Cardiac muscle cell (in vitro differentiated cells and primary cell): ENCODE measurements around the gene MAEA. TPM values are rescaled to one million over a fixed set of nuclear protein-coding genes. Genes with fewer than 3 reads are reported as not detected.

Experiments used
- DNase-seq, 2 donors: peaks; one replicate each; pipeline versions ENCODE4 v3.0.0 to v3.0.0-alpha.2; 2010 to 2017; ENCODE audit warnings: low read depth in 1 of 2, low spot score in 1 of 2
- H3K27ac ChIP-seq: fragments of 200-600 bp; sonication (generic); 2 replicates; pipeline ENCODE4 v1.5.1; 2016
- H3K27me3 ChIP-seq: fragments of 200-600 bp; sonication (generic); 2 replicates; pipeline ENCODE4 v1.6.0; 2016; ENCODE audit warnings: control low read depth
- H3K36me3 ChIP-seq: fragments of 200-600 bp; sonication (generic); 2 replicates; pipeline ENCODE4 v1.5.1; 2016; ENCODE audit warnings: control low read depth
- H3K4me1 ChIP-seq: fragments of 200-600 bp; sonication (generic); 2 replicates; pipeline ENCODE4 v1.8.1; 2017; ENCODE audit warnings: low read depth, mild to moderate bottlenecking, mixed run types
- H3K4me3 ChIP-seq: fragments of 200-600 bp; sonication (generic); 2 replicates; pipeline ENCODE4 v1.5.1; 2016; ENCODE audit warnings: mild to moderate bottlenecking
- H3K9me3 ChIP-seq: fragments of 200-600 bp; sonication (generic); 2 replicates; pipeline ENCODE4 v1.5.1; 2017; ENCODE audit warnings: low read depth, mild to moderate bottlenecking, control low read depth
- polyA plus RNA-seq: library from polyadenylated mRNA; unstranded; fragments of >200 nt; fragmentation: Nextera tagmentation; extraction: Ambion mirVana; gene quantifications from 2 replicates; pipeline ENCODE4 v1.2.1, GENCODE V29; 2016
- total RNA-seq: library from RNA; depleted of rRNA; stranded (reverse); fragments of >200 nt; gene quantifications from 2 replicates; pipeline ENCODE4 v1.2.3, GENCODE V29; 2016
- TF ChIP-seq, protein P1 (sequence below): IDR thresholded peaks from 2 replicates; pipeline ENCODE4 v1.5.1; 2012; ENCODE audit warnings: low read depth, mild to moderate bottlenecking, low read length

Gene MAEA
- total and polyA plus RNA-seq, 2 experiments from 2014 or later: 76.8 to 85.0 TPM

DNA sequence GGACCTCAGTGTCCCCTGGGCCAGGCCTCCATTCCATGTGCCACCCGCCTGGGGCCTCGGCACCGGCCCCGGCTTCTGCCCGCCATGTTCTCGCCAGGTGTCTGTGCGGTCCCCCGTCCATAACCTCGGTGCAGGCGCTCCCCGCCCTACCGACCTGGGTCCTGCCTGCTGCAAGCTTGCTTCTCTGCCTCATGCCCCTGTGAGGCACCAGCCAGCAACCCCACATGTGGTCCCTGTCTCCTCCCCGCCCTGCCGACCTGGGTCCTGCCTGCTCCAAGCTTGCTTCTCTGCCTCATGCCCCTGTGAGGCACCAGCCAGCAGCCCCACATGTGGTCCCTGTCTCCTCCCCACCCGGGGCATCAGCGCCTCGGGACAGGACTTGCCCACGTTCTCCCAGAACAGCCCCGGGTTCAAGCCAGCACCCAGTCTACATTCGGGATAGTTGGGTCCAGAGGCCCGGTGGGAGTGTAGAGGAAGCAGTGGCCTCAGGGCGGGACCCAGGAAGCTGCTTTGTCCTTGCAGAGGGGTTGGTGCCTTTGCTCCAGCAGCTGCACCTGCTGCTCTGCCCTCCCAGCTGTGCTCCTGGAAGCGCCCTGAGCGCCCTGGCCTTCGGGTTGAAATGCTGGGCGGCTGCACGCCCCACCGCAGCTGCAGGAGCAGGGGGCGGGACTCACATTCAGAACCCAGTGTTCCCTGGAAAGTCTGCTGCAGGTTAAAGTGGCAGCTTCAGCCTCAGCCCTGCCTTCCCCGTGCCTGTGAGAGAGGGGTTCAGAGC lies 37.2 kb downstream of the MAEA start:
- Histone ChIP-seq H3K4me1 (no peaks in the 10 kb centered on the region), H3K36me3 (peaks cover 13% of the 10 kb centered on the region), H3K27ac (no peak overlapping the region), H3K27me3 (no peaks in the 10 kb centered on the region), H3K9me3 (no peaks in the 10 kb centered on the region), H3K4me3 (no peak overlapping the region)
- TF ChIP-seq, protein P1, sequence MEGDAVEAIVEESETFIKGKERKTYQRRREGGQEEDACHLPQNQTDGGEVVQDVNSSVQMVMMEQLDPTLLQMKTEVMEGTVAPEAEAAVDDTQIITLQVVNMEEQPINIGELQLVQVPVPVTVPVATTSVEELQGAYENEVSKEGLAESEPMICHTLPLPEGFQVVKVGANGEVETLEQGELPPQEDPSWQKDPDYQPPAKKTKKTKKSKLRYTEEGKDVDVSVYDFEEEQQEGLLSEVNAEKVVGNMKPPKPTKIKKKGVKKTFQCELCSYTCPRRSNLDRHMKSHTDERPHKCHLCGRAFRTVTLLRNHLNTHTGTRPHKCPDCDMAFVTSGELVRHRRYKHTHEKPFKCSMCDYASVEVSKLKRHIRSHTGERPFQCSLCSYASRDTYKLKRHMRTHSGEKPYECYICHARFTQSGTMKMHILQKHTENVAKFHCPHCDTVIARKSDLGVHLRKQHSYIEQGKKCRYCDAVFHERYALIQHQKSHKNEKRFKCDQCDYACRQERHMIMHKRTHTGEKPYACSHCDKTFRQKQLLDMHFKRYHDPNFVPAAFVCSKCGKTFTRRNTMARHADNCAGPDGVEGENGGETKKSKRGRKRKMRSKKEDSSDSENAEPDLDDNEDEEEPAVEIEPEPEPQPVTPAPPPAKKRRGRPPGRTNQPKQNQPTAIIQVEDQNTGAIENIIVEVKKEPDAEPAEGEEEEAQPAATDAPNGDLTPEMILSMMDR: no peak
- no peak for DNase-seq

DNA sequence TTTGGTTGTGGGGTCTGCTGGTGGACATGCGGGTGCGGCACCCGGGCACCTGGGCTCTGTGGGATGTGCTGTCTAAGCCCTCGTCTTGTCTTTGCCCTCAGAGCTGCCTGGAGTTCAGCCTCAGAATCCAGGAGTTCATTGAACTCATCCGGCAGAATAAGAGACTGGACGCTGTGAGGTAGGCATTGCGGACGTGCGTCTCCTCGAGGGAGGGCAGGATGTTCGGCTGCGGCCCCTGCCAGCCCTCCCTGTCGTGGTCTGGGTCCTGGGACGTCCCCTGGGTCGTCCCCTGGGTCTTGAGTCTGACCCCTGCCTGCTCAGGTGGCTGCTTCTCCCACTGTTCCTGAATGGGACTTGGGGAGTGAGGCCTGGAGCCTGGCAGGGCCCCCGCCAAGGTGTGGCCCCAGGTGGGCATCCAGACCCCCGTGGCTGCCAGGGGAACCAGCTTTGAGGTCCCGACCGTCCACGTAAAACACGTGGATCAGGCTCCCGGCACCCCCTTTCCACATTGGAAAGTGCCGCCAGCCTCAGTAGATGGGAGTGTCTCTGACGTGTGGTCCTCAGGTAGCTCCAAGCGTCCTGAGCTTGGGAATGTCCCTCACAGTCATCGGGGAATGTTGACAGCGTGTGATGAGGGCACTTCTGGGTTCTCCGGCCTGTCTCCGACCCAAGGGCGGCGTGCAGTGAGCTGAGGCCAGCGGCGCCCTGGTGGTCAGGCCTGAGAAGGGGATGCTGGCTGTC lies 38.0 kb downstream of the MAEA start:
- Histone ChIP-seq H3K4me1 (no peaks in the 10 kb centered on the region), H3K27me3 (no peaks in the 10 kb centered on the region), H3K27ac (no peak overlapping the region), H3K4me3 (no peak overlapping the region), H3K9me3 (no peaks in the 10 kb centered on the region), H3K36me3 (peaks cover 13% of the 10 kb centered on the region)
- TF ChIP-seq, protein P1: no peak
- DNase-seq: no peak

DNA sequence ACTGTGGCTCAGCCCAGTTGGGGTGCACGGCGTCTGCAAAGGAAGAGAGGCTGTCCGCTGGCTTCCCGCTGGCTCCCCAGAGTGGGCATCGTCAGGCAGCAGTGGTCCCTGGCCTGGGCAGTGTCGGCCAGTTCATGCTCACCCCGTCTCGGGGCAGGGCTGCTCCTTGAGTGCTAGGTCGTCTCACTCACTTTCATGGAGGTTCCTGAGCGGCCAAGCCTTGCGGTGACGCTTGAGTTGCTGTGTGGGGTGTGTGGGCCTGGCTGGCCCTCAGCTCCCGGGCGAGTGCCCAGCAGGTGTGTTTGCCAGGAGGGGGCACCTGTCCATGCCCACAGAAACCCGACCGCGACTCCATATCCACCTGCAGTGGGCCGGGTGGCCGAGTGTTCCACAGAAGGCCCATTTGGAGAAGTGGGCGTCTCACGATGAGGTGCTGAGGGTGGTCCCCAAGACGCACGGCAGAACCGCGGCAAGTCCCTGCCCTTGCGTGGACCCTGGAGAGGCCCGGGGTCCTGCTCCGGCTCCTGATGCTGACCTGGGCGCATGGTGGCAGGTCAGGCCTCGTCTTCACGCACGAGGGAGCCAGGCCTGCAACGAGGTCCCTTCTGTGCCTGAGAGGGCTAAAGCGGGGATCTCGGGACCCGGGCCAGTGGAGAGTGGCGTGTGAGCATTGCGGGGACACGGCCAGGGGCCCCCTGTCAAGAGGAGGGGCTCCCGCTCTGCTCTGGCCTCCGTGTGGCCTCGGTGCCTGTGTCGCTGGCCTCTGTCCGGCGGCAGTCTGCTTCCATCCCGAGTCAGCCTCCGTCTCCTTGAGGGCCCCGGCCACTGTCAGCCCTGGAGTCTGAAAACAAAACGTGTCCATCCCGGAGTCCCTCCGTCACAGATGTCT lies 38.8 kb downstream of the MAEA start:
- Histone ChIP-seq H3K36me3 (peaks cover 7% of the 10 kb centered on the region), H3K9me3 (no peaks in the 10 kb centered on the region), H3K4me1 (no peaks in the 10 kb centered on the region), H3K4me3 (no peak overlapping the region), H3K27me3 (no peaks in the 10 kb centered on the region), H3K27ac (no peak overlapping the region)
- TF ChIP-seq, protein P1: no peak
- no peak for DNase-seq

DNA sequence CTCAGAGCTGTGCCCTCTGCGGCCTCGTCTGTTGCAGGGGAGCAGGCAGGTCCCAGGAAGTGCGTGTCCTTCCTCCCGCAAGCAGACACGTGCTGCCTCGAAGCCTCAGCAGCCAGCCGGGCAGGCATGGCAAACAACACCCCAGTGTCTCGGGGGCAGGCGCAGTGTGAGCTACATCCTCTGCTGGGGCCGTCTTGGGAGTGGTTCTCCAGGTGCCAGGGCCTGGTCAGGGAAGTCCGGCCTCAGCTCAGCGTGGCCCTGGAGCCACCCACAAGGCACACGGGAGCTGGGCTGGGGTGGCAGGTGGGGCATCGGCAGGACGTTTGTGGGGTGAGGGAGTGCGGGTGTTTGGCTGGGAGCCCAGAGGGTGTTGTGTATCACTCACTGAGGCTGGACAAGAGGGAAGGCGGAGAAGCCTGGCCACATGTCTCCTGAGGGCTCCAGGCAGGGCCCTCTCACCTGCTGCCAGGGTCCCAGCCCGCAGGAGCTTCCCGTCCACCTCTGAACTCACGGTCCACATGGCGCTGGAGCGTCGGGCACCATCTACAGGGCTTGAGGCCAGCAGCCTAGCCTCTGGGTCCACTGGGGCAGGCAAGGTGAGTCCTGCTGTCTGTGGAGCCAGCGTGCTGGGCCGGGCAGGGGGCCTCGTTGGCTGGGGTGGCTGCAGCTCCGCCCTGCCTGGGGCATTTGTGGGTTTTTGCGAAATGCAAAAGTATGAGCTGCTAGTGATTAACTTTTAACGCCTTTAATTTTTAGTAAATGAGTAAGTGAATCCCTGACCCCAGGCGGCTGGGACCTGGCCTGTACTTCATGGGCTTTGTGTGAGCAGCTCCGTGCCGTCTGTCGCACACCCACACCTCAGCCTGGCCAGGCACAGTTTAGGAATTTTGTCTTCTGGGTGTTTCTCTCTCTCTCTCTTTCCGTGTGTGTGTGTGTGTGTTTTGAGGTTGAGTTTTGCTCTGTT lies 40.0 kb downstream of the MAEA start:
- no peak for DNase-seq
- TF ChIP-seq, protein P1: no peak
- H3K9me3 ChIP-seq: no peaks in the 10 kb centered on the region
- H3K4me1 ChIP-seq: no peaks in the 10 kb centered on the region
- H3K4me3 ChIP-seq: no peak overlapping the region
- H3K36me3 ChIP-seq: peaks cover 4% of the 10 kb centered on the region
- no peaks in the 10 kb centered on the region for H3K27me3 ChIP-seq
- H3K27ac ChIP-seq: no peak overlapping the region
